Upper lobe of left lung (tissue), 4 donors: Measurements from ENCODE around the gene SCARF1.

Experiments
- CTCF ChIP-seq, 6 experiments: fragments of 450-650 bp in 4 of 6; fragments of 200-600 bp in 2 of 6; sonication (generic) in 2 of 6; IDR thresholded peaks; one replicate each; pipeline ENCODE4 v1.5.1; 2016 to 2019; ENCODE audit warnings: antibody characterized with exemption in 6 of 6
- POLR2A ChIP-seq, 4 donors: fragments of 450-650 bp; IDR thresholded peaks; one replicate each; pipeline ENCODE4 v1.5.1; 2016 to 2017; ENCODE audit warnings: antibody characterized with exemption in 4 of 4, mild to moderate bottlenecking in 2 of 4

DNA sequence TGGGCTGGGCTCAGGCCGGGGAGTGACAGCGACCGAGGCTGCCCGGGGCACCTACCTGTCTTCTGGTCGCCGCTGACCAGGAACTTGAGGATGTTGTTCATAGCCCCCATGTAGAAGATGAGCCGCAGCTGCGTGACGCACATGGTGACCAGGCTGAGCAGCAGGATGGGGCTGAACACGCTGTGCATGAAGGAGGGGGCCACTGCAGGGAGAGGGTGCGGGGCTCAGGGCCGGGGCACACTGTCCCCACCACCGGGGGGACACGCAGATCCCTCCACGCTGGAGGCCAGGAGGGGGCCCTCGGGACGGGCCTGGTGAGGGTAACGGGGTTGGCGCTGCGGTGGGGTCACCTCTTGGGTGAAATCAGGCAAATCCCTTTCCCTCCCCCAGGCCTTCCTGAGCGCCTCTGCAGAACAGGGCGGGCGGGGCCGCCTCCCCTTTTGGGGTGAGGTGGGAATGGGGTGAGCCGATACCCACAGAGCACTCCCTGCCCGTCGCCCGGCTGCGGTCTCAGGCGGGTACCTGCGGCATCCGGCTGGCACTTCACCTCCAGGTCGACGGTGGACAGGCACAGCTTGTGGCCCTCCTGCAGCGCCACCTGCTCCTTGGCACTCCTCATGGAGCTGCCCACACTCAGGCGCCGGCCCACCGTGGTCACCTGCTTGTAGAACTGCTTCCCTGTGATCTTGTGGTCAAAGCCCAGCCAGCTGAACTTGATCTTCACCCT, 54.6 kb downstream of the SCARF1 start:
- no peak for TF ChIP-seq POLR2A (IDR thresholded peaks at IDR 0.05)
- no peak for TF ChIP-seq CTCF (IDR thresholded peaks at IDR 0.05)
